ACHN (cell line): ENCODE data around the gene LAMB4.

Experiments
- DNase-seq: peaks from one replicate; pipeline ENCODE4 v3.0.0-alpha.2; 2015
- in situ Hi-C: cut with HindIII; loops from 2 replicates; pipeline ENCODE4 v1.10.0; 2017; ENCODE audit warnings: low sequenced_read_pairs, low pct_ligation_motif_present, low pct_unique_long_range_greater_than_20kb

Gene LAMB4

GRCh38 chr7:108067844-108068243 lies 62.3 kb downstream of the LAMB4 start:
- in situ Hi-C loops, result no loop called here
- DNase-seq, result no peak

GRCh38 chr7:108066486-108066885 lies 63.7 kb downstream of the LAMB4 start:
- DNase-seq, result no peak
- in situ Hi-C loops, result no loop called here

- DNase-seq, result no peak
These were observed 66.6 kb downstream of the LAMB4 start for GRCh38 chr7:108063520-108063933.

DNA sequence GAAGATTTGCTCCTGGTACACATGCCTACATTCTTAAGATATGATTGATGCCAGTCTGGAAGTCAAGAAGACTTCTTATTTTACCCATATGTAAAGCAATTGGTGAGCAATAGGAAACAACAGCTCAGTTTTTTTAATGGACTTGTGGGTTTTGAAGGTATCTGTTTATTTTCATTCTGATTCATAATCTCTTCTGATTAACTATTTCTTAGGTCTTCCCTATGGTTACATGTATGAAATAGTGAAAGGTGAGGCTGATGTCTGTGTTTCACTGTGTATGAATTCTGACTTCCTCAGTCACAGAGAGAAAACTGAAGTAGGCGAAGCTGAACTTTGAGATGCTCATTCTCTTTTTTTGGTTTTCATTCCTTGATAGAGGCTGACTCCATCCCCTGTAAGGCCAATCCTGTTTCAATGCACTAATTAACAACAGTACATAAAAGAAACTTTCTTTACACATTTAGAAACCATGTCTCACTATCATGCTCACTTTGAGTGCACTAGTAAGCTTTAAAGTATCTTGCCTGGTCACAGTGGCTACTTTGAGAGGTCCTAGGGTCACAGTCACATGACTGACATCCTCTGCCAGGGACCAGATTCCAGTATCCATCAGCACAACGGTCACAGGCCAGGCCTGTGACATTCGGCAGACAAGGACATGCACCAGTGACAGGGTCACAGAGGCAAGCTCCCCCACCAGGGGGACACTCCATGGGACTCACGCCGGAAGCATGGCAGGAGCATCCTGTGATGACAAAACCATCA lies 67.7 kb downstream of the LAMB4 start:
- DNase-seq, result no peak
- in situ Hi-C loops, result no loop called here

More at GRCh38 chr7:108063520-108063933, 66.6 kb downstream of the LAMB4 start:
- in situ Hi-C loops, result no loop called here

DNA sequence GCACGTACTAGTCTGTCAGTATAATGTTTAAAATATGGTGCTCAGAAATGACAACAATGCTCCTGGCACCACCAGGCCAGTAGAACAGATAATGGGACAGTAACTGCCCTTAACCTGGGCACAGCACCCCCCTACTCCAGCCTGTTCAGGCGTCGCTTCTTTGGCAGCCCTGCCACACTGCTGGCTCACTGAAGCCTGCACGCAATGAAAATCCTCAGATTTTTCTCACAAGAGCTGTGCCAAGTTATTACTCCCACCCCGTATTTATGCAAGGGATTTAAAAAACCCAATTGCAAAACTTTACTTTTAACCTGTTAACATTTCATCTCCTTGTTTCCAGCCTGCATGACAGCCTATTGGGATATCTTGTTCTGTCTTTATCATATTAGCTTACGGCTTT lies 70.6 kb downstream of the LAMB4 start:
- in situ Hi-C loops, result no loop called here
- DNase-seq, result no peak

GRCh38 chr7:108057951-108058481 lies 72.1 kb downstream of the LAMB4 start:
- DNase-seq, result no peak
- in situ Hi-C loops, result no loop called here

DNA sequence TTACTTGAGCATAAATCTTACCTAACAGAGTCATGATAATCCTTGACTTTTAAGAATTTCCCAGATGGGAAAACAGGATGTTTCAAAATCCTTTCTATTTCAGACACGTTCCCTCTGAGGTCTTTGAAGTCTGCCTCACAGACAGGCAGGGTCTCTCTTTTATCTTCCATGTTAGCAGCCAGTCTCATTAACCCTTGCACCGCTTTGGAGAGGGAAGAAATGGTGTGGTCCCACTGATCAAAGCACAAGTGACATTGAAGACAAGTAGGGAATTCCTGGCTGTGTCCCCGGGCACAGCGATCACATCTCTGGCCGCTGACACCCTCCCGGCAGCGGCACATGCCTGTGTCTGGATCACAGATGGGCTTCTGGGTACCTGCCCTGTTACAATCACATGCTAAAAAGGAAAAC lies 74.5 kb downstream of the LAMB4 start:
- in situ Hi-C loops, result no loop called here
- no peak for DNase-seq

GRCh38 chr7:108054537-108054936 lies 75.6 kb downstream of the LAMB4 start:
- no peak for DNase-seq
- in situ Hi-C loops, result no loop called here

GRCh38 chr7:108053250-108053649 lies 76.9 kb downstream of the LAMB4 start:
- DNase-seq, result no peak
- in situ Hi-C loops, result no loop called here

DNA sequence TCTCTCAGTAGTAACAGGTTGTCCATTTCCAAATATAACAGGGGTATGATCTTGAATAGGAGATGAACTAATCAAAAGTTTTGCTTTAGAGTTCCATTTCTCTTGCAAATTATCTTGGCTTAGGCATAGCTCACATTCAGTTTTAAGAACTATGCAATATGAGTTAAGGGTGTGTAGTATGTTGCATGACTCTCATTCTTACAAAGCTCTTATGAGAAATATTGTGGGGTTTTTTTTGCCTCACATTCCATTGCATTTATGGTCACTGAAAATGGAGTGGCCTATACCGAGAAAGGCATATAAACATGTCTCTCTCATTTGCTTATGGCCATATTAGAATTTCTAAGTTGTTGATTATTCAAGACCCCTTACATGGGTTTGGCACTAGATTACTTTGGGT lies 78.7 kb downstream of the LAMB4 start:
- DNase-seq, result no peak
- in situ Hi-C loops, result no loop called here

GRCh38 chr7:108049962-108050361 lies 80.2 kb downstream of the LAMB4 start:
- DNase-seq, result no peak
- in situ Hi-C loops, result no loop called here

GRCh38 chr7:108048422-108048821 lies 81.7 kb downstream of the LAMB4 start:
- in situ Hi-C loops, result no loop called here
- no peak for DNase-seq

DNA sequence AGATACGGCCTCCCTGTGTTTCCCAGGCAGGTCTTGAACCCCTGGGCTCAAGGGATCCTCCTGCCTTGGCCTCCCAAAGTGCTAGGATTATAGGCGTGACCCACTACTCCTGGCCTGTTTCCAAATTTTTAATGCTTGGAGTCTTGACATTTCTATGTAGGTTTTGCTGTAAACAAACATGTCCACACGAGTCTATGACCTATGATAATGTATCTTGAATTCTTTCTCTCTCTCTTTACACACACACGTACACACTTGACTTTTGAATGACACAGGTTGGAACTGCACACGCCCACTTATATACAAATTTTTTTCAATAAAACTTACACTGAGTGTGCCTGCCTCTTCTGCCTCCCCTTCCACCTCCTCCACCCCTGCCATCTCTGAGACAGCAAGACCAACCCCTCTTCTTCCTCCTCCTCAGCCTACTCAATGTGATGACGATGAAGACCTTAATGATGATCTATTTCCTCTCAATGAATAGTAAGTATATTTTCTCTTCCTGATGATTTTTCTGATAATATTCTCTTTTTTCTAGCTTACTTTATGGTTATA lies 83.1 kb downstream of the LAMB4 start:
- no peak for DNase-seq
- in situ Hi-C loops, result no loop called here

DNA sequence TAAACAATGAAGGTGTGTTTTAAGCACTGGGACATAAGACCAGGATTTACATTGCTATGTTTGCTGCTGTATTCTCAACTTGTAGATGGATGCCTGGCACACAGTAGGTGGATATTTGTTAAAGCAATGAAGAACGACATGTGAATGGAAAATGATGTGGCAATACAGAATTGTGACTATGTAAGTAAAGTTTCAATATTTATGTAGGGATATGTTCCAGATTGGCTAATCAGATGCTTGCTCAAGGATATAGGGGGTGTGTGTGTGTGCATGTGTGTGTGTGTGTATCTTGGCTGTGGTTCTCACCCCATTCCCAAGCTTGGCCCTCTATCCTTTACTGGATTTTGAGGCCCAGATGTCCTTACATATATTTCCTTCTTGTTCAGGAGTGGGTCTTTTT lies 84.5 kb downstream of the LAMB4 start:
- DNase-seq, result no peak
- in situ Hi-C loops, result no loop called here

GRCh38 chr7:108045154-108045553 lies 85.0 kb downstream of the LAMB4 start:
- no peak for DNase-seq
- in situ Hi-C loops, result no loop called here

DNA sequence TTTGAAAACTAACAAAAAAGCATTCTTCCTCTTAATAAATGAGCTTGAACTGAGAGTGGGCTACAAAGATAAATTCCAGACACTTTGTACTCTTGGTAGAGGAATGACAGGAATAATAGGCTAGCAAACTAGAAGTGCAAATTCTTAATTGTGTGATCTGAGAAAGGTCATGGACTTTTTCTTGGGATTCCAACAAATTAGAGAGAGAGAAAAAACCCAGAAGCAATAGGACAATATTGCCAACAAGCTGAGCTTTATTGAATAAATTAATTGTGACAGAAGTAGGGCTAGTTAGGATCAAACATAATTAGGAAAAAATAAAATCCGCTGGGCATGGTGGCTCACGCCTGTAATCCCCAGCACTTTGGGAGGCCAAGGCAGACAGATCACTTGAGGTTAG lies 85.8 kb downstream of the LAMB4 start:
- no peak for DNase-seq
- in situ Hi-C loops, result no loop called here

DNA sequence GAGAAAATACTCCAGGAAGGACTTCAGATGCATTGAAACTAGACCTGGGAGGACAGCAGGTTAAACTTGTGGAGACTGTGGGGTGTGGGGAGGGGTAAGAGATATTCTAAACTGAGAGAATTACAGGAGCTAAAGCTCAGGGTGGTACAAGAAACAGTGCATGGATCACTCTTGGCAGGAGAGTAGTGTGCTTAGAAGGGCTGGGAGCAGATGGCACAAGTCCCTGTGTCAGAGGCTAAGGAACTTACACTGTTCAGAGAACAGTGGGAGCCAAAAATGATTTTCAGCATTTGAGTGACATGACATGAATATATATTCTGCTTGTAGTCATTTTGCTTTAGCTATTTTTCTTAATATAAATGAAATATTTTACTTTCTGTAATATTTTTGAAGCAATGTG lies 91.2 kb downstream of the LAMB4 start:
- in situ Hi-C loops, result no loop called here
- no peak for DNase-seq

DNA sequence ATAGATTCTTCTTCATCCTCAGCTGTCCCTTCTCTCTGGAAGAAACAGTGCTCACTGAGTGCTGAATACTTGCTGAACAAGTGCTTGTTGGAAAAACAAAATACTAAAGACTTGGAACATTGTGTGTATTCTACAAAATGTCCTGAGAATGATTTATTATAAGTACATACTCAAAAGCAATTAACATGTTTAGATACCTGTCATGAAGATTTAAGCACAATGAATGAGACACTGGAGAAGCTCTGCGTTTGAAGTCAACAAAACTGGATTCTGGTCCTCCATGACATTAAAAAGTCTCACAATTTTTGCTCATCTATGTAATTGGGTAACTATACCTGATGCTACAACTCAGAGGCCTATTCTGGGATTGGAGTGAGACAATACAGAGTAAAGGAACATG lies 92.4 kb downstream of the LAMB4 start:
- in situ Hi-C loops, result no loop called here
- DNase-seq, result no peak

GRCh38 chr7:108037140-108037539 lies 93.0 kb downstream of the LAMB4 start:
- in situ Hi-C loops, result no loop called here
- no peak for DNase-seq

DNA sequence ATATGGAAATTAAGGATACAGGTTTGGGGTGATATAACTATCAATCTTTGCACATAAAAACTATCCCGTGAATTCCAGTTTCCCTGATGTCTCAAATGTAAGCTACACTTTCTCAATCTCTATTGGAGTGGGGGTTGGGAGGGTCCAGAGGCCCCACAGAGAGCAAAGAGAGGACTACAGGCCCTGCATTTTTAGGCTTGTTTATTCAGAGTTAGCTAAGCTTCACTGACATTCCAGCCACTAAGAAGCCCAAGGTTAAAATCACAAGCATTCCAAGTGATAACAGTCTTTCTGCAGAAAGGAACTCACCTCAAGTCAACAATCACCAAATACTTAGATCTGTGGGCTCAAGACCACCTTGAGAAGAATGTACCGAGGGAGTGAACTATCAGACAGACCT lies 95.6 kb downstream of the LAMB4 start:
- in situ Hi-C loops, result no loop called here
- DNase-seq, result no peak
